ENCODE data around the gene MED16.

Gene MED16

DNA sequence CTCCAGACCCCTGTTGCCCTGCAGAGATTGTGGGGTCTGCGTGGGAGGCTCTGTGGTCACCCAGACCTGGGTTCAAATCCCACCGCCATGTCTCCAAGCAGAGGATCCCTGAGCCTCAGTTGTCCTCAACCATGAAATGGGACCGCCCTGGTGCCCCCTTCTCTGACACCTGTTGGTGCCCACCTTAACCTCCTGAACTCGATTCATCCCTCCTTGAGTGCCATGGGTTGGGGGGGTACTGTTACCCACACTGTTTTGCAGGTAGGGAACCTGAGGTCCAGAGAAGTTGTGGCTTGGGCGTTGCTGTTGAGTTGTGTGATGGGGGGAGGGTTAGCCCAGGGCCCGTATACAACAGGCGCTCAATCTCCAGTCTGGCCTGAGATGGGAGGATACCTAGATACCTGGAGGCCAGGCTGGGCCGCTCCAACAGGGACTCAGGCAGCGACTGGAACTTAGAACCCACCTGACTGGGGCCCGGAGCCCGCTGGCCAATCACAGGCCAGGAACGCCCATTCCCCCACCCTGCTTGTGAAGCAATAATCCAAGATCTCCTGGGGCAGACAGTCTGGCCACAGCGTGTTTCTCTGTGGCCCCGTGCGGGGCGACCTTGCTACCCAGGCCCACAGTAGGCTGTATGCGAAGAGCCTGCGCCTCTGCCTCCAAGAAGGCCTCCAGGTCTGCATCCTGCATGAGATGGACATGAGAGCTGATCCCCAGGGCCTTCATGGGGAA lies 35.6 kb upstream of the MED16 start:
- FAIRE-seq (no peak), DNase-seq (ENCODE audit: insufficient read length, low spot score) (no peak)

GRCh38 chr19:927780-928401 lies 34.9 kb upstream of the MED16 start:
- DNase-seq (ENCODE audit: insufficient read length, low spot score), result no peak
- no peak for FAIRE-seq

- DNase-seq (ENCODE audit: insufficient read length, low spot score) (no peak), FAIRE-seq (no peak)
Measured at GRCh38 chr19:927351-927779, 34.4 kb upstream of the MED16 start.

DNA sequence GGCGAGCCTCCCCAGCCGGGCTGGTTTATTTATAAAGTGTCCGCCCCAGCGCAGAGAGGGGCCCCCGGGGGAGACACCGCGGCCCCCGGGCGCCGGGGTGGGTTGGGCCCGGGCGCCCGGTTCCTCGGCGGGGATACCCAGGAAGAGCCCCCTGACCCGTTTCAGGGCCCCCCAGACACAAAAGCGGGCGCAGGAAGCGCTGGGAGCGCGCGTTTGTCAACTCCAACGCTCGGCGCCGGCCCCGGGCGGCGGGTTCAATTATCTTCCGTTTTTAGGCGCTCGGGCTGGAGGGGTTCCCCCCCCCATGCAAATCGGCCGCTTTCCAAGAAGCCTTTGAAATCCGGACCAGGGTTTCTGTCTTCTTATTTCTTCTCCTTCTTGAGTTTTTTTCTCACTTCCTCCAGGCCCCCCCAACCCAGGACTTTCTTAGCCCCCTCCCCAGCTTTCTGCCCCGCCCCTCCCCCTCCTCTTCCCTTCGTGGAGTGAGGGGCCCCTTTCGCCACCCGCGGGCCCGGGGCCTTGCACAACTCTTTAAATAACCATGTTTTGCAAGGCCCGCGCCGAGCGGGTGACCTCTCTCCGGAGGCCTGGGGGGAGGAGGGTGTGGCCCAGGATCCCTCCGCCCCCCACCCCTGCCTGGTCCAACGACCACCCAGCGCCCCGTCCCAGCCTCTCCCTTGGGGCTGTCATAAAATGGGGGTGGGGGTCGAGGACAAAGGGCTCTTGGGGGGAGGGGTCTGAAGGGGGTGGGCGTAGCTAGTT lies 33.8 kb upstream of the MED16 start:
- FAIRE-seq (peak; percentile 74), DNase-seq (ENCODE audit: insufficient read length, low spot score) (no peak)

DNA sequence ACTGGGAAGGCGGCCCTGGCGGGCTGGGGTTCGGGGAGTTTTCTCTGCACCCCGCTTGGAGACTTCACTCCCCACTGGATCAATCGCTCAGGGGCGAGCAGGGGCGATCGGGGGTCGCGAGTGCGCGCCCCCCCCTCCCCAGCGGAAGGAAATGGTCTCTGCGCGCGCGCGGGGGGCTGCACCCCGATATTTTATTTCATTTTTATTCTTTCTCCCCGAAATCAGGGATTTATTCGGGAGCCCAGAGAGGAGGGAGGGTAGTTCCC lies 33.3 kb upstream of the MED16 start:
- FAIRE-seq (no peak), DNase-seq (ENCODE audit: insufficient read length, low spot score) (no peak)

- DNase-seq (ENCODE audit: insufficient read length, low spot score), result peak; percentile 95
- FAIRE-seq, result no peak
Measured at GRCh38 chr19:925526-926322, 32.7 kb upstream of the MED16 start, which contains the start of gene ARID3A. TSS of gene ARID3A (plus strand) at chr19:926035. CDS start at chr19:929529, 3,494 bp downstream.

GRCh38 chr19:925087-925525 lies 32.1 kb upstream of the MED16 start:
- peak; percentile 94 for DNase-seq (ENCODE audit: insufficient read length, low spot score)
- peak; percentile 93 for FAIRE-seq

DNA sequence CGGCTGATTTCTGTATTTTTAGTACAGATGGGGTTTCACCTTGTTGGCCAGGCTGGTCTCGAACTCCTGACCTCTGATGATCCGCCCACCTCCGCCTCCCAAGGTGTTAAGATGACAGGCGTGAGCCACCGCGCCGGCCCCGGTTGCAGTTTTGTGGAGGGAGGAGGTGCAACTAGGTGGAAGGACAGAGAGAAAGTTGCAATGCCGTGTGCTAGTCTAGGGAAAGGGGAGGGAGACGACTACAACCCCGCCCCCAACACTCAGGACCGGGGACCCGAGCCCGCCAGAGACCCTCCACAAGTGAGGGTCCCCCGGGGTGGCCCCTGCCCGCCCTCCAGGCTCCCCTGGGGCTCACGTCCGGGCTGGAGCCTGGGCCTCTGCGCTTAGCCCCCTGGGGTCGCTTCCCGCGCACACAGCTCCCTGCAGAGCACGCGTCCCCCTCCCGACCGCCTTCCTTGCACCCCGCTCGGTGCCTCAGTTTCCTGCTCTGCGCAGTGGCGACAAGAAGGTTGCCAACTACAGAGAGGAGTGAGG lies 31.6 kb upstream of the MED16 start:
- FAIRE-seq (peak; percentile 78), DNase-seq (ENCODE audit: insufficient read length, low spot score) (no peak)

- DNase-seq (ENCODE audit: insufficient read length, low spot score), result no peak
- FAIRE-seq, result no peak
Measured at GRCh38 chr19:920051-920864, 27.3 kb upstream of the MED16 start.

GRCh38 chr19:919199-920050 lies 26.4 kb upstream of the MED16 start:
- FAIRE-seq, result no peak
- no peak for DNase-seq (ENCODE audit: insufficient read length, low spot score)

DNA sequence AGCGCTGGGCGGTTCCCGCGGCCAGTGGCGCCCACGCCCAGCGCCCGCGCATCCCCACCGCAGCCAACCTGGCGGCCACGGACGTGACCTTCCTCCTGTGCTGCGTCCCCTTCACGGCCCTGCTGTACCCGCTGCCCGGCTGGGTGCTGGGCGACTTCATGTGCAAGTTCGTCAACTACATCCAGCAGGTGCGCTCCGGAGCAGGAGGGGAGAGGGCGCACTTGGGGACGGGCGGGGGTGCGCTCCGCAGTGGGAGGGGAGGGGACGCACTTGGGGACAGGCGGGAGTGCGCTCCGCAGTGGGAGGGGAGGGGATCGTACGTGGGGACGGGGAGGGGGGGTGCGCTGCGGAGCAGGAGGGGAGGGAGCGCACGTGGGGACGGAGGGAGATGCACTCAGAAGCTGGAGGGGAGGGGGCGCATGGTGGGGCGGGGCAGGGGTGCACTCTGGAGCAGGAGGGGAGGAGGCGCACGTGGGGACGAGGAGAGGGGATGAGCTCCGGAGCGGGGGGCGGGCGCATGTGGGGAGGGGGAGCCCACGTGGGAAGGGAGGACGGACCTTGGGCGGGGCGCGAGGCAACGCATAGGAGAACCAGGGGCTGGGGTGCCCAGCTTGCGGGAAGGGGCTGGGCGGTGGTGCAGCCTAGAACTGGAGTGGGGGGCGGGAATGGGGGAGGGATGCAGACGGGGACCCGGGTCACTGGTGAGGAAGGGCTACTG lies 25.7 kb upstream of the MED16 start:
- no peak for DNase-seq (ENCODE audit: insufficient read length, low spot score)
- FAIRE-seq, result no peak

DNA sequence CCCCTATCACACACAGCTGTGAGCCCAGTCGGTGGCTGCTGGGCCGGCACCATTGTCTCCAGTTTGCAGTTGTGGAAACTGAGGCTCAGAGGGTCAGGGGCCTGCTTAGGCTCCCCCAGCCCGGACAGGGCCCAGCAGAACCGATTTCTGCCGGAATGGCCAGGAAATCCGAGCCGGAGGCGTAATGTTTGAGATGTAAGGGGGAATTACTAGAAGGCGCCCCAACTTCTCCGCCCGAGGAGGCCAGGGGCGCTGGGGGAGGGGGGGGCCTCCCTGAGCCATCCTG lies 25.1 kb upstream of the MED16 start:
- no peak for FAIRE-seq
- DNase-seq (ENCODE audit: insufficient read length, low spot score), result no peak

- DNase-seq (ENCODE audit: insufficient read length, low spot score) (no peak), FAIRE-seq (no peak)
Measured at GRCh38 chr19:917323-918151, 24.6 kb upstream of the MED16 start, which contains the start of gene KISS1R. TSS of gene KISS1R (plus strand) at chr19:917333. CDS start at chr19:917503, 170 bp downstream.

GRCh38 chr19:916645-917322 lies 23.8 kb upstream of the MED16 start:
- DNase-seq (ENCODE audit: insufficient read length, low spot score) (no peak), FAIRE-seq (no peak)

GRCh38 chr19:913080-913748 lies 20.2 kb upstream of the MED16 start, which contains the start of gene R3HDM4:
TSS of gene R3HDM4 (minus strand) at chr19:913219. CDS start at chr19:913157, 62 bp downstream.
- DNase-seq (ENCODE audit: insufficient read length, low spot score) (peak; percentile 97), FAIRE-seq (peak; percentile 70)
